CD4-positive, alpha-beta T cell treated with Interleukin-17A for 1 hour (primary cell): Measurements from ENCODE around the gene TBCA.
"Not testable (repeated sequence)": the region's sequence is repeated elsewhere in the genome, so short reads cannot be mapped to it uniquely, and the experiment has no call there.

Source experiments
- DNase-seq: peaks from one replicate; pipeline ENCODE4 v3.0.0-alpha.2; 2020

The TBCA gene

DNA sequence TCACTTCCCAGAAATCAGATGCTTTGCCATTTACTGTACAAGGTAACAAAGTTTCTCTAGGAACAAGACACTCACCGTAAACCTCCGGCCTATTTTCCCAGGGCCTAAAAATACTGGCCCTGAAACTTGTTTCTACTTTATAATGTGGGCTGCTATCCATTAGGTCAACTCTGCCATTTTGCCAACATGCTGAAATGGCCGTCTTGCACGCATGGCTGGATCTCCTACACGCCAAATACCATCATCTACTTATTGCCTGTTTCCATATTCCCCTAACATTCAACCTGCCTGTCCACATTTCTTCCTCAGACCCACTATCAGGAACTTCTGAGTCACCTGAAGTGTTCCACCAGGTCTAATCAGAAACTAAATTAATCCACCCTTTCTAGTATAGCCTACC, 4.7 kb downstream of the TBCA start:
- no peak for DNase-seq

DNA sequence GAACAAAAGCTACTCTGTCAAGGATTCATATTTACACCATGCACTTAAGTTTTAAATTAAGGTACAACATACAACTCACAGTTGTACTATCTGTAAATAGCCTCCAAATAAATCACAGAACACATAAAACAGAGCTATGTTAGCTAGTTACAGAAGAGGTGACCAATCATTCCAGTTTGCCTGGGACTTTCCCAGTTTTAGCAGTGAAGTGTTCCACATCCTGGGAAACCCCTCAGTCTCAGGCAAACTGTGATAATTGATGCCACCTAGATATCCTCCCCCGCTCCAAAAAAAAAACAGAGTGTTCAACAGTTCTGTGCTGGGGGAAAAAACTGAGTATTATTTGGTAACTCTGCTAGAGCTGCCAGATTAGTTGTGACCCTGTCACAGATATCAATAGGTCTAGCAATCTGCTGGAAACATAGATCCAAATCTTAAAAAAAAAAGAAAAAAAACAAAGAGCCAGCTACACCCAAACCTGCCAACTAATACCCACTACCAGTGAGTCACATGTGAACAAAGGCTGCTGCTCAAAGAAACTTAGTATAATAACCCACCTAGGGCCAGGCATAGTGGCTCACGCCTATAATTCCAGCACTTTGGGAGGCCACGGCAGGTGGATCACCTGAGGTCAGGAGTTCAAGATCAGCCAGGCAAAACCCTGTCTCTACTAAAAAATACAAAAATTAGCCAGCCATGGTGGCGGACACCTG, 5.7 kb downstream of the TBCA start:
- no peak for DNase-seq

DNA sequence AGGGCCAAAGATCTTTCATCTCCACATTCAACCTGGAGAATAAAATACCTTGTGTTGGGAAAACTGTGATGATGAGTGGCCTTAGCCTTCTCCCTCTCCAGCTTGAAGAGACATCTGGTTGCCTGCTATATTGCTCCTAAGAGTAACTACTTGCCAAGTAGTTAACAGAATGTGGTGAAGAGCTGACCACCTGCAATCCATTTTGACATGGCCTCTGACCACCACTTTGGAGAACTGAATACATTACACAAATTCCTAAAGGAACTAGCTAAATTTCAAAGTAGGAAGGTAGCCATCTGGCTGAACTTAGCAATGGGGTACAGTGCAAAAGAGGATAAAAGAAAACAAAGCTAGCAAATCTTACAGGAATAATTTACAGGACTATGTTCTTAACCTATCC, 7.2 kb downstream of the TBCA start:
- no peak for DNase-seq

DNA sequence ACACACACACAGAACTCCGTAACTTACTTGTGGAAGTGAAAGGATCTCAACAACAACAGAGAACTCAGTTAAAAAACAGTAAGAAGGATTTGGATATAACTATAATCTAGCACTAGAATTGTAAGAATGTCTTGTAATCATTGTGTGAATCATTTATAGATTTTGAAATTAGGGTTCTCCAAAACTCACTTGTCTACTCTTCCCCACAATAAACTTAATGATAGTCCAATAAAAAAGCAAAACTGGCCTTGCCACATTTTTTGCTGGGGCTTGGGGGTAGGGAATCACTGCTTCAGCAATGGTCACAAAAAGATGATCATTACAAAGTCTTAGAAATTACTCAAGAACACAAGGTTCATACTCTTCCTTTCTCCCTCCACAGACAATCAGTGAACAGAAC, 8.8 kb downstream of the TBCA start:
- no peak for DNase-seq

DNA sequence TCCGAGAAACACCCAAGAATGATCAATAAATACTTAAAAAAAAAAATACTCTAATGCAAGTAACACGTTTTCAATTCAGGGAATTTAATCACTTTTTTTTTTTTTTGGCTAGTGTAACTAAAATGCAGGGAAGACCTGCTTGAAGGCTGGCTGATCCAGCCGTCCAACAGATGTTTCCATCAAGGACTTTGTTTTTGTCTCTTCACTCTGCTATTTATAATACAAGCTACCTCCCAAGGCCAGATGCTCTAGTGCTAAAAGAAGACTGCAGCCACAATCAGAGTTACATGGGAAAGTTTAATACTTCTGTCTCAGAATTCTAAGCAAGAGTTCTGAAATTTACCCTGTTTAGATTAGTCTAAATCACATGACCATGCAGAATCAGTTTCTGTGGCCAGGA, 14.5 kb downstream of the TBCA start:
- no peak for DNase-seq

DNA sequence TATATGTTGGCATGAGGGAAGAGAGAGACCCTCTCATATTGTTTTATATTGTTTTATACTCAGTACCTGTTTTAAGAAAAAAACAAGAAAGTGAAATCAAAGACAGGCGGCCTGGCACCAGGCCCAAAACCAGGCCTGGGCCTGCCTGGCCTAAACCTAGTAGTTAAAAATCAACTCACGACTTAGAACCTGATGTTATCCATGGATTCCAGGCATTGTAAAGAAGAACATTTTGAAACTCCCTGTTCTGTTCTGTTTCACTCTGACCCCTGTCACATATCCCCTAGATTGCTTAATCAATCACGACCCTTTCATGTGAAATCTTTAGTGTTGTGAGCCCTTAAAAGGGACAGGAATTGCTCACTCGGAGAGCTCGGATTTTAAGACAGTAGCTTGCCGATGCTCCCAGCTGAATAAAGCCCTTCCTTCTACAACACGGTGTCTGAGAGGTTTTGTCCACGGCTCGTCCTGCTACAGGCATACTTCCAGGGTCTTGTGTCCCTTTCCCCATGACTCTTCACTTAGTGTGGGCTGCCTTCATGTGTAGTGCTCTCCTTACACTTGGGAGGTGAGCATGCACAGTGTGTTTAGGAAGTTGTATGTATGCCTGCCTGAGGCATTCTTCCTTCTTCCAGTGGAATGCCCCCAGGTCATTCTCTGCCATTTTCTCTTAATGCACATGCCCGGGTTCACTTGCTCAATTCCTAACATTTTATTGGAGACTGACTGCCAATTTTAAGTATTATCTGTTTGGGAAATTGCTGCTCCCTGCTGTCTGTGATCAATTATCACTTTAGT, 17.8 kb downstream of the TBCA start:
- no peak for DNase-seq

DNA sequence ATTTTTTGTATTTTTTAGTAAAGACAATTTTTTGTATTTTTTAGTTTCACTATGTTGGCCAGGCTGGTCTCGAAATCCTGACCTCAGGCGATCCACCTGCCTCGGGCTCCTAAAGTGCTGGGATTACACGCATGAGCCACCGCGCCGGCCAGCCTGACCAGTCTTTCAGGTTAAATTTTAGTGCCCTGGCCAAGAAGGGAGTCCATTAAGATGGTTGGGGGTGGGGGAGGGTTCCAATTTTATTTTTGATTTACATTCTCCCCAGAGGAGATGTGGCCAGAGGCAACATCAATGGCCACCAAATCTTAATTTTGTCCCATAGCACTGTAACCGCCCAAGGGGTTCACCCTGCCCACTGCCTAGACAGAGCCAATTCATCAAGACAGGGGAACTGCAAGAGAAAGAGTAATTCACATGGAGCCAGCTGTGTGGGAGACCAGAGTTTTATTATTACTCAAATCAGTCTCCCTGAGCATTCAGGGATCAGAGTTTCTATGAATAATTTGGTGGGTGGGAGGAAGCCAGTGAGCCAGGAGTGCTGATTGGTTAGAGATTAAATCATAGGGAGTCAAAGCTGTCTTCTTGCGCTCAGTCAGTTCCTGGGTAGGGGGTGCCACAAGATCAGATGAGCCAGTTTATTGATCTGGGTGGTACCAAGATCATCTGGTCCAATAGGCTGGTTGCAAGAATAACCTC, 24.7 kb downstream of the TBCA start:
- no peak for DNase-seq

DNA sequence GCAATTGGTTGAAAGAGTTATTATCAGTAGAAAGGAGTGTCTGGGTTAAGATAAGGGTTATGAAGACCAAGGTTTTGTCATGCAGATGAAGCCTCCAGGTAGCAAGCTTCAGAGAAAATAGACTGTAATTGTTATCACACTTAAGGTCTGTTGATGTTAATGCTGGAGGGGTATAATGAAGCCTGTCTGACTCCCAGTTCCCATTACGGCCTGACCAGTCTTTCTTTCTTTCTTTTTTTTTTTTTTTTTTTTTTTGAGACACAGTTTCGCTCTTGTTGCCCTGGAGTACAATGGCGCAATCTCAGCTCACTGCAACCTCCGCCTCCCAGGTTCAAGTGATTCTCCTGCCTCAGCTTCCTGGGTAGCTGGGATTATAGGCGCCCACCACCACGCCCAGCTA, 25.2 kb downstream of the TBCA start:
- DNase-seq, result not testable (repeated sequence)

DNA sequence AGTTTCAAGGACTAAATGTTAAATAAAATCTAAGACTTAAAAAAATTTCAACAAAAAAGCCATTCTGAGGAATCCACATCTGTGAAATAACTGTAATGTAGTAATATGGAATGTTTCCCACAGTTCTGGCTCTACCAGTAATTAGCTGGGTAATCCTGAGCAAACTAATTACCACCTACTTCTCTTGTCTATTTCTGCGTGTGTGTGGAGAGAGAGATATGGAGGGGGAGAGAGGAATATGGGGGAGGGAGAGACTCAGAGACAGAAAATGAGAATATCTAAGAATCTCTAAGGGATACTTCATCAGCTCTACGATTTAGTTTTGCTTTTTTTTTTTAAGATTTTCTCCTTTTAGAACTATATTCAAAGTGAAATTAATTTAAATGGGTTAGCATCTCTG, 28.0 kb downstream of the TBCA start:
- DNase-seq, result no peak

DNA sequence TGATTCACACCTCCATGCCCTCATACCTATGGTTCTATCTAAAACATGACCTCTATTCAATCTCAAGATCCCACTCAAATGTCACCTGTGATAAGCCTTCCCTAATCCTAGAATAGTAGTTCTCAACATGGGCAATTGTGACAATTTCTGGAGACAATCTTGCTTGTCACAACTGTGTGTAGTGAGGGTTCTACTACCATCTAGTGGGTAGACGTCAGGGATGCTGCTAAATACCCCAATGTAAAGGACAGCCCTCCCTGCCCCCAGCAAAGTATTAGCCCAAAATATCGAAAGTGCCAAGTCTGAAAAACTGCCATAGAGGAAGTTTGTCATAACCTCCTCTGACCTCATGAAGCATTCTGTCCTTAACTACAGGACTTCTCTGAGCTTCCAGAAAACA, 32.0 kb downstream of the TBCA start:
- DNase-seq, result no peak

DNA sequence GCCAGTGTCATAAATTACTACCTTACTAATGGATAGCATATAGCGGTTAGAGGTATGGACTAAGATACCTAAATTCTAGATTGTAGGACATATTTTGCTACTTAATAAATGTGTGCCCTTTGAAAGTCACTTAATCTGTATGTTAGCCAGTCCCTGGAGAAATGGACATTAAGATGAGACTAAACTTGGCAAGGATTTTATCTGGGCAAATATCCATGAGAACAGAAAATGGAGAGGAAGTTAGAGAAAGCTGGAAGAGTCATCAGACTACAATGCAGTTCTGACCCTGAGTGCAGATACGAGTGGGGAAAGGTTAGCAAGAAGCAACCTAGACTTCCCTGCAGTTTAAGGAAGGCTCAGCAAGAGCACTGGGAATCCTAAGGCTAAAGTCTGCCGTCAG, 33.0 kb downstream of the TBCA start:
- DNase-seq, result no peak

DNA sequence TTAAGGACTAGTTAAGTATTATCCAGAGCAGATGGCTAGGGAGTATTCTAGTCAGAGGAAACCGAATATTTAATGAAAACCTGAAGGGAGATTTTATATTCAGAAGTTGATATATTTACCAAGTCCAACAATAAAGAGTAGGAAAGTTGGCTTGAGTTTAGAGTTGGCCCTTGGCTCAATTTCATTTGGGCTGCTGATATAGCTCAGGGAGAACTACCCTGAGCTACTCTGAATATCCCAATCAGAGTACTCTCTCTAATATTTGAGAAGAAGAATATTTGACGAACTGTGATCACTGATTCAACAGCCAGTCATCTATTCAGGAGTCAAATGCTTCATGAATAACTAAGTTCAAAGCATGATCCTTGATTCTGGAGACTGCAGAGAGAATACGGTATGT, 34.5 kb downstream of the TBCA start:
- DNase-seq, result no peak

DNA sequence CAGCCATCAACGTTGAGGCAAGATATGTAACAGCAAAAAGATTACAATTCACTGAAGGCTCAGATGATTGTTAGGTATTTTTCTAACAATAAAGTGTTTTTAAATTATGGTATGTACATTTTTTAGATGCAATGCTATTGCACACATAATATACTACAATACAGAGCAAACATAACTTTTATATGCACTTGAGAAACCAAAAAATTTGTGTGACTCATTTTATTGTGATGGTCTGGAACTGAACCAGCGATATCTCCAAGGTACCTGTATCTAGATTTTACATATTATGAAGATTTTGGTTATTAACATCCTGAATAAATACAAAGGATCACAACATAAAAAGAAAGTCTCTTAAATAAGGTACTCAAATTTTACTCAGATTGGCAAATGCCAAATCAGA, 41.3 kb downstream of the TBCA start:
- DNase-seq, result no peak

DNA sequence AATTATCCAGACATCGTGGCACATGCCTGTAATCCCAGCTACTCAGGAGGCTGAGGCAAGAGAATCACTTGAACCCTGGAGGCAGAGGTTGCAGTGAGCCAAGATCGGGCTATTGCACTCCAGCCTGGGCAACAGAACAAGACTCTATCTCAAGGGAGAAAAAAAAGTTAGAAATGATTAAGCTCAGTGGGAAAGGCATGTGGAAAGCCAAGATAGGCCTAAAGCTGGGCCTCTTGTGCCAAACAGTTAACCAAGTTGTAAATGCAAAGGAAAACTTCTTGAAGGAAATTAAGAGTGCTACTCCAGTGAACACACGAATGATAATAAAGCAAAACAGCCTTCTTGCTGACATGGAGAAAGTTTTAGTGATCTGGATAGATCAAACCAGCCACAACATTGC, 43.0 kb downstream of the TBCA start:
- no peak for DNase-seq

DNA sequence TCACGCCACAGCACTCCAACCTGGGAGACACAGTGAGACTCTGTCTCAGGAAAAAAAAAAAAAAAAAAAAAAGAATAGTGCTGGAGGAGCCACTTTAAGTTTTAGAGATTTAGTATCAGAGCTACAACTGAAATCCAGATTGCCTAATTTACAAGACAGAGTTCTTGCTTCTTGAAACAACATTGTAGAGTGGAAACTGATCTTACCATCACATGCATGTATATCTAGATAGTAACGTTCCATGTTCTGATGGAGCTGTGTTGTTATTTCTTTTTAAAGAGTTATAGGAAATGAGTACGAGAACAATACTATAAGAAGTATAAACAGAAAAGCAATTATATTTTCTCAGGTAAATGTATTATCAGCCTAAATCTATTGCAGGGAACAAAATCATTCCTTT, 48.9 kb downstream of the TBCA start:
- no peak for DNase-seq

DNA sequence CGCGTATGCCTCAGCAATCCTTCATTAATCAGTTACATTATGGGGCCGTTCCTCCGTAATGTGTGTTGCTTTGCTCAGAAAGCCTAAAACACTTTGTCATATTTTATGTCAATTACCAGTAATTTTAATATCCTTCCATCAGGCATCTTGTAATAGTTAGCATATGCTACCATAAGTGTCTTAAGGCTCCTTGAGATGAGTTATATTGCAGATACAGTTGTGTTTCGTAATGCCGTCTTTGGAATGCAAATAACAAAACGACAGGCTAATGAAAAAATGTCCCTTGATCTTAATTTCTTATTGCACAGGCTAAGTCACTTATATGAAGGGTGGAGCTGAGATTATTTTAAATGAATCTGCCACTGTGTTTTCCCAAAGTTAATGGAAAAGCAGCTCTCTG, 50.5 kb downstream of the TBCA start:
- DNase-seq, result no peak

DNA sequence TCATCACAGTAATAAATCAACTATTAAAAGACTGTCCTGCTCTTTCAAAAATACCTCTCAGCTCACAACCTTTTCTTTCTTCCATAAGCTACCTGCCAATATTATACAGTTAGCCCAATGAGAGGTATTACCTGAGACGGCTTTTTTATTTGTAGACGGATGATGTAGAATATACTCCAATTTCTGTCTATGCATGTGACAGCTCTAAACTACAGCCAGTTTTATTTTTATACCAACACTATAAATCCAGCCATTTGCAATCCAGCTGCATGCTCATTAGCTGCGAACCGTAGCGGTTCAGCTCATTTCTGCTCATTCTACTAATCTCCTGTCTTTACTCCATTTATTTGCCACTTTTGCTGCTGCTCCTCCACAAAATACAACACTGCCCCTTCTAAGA, 51.2 kb downstream of the TBCA start:
- no peak for DNase-seq

DNA sequence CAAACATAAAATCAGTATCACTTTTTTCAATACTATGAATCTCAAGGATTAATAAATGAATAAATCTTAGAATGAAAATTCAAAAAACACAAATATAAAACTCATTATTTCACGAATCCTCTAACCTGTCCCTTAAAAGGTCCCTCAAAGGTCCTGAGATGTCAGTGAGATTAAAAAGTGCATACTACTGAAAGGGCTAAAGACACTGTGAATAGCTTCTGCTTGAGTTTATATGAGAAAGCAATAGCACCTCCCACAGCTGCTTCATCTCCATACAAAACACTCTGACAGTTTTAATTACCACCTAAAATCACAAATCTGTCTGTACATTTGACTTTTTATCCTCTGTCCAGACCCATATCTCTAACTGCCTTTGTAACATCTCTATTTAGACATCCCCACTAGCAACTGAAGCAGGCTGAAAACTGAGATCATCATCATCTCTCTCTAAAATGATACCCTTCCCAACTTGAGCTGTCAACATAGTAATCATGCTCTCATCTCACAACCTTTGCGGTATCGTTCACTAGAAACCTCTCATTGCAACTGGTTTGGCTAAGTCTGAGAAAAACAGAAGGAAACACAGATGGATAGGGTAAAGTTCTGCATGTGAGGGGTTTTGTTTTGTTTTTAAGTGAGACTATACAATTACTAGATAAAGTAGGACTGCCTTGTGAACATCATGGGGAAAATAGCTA, 56.3 kb downstream of the TBCA start:
- no peak for DNase-seq

DNA sequence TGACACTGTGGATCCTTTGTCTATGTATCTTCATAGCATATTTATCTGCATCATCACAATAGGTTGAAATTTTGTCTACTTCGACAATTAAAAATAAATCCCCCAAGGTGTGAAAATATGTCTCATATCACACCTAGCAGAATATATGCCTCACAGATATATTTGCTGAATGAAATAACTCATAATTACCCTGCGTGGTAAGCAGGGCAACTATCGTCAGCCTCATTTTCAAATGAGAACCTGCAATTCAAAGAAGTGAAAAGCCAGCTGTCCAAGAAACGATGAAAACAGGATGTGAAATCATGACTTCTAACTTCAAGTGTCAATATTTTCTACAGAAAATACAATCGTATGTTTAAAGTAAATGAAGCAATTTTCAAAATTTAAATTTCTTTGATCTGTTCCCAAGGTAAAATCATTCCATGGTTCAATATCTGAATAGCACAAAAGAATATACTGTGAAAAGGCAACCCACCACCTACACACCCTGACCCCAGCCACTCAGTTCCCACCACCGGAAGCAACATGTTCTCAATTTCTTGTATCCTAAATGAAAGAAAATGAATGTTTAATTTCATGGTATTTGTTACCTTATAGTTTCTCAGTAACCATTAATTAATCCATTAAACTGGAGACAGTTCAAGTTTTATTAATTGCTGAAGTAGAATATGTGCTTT, 57.1 kb downstream of the TBCA start:
- no peak for DNase-seq

DNA sequence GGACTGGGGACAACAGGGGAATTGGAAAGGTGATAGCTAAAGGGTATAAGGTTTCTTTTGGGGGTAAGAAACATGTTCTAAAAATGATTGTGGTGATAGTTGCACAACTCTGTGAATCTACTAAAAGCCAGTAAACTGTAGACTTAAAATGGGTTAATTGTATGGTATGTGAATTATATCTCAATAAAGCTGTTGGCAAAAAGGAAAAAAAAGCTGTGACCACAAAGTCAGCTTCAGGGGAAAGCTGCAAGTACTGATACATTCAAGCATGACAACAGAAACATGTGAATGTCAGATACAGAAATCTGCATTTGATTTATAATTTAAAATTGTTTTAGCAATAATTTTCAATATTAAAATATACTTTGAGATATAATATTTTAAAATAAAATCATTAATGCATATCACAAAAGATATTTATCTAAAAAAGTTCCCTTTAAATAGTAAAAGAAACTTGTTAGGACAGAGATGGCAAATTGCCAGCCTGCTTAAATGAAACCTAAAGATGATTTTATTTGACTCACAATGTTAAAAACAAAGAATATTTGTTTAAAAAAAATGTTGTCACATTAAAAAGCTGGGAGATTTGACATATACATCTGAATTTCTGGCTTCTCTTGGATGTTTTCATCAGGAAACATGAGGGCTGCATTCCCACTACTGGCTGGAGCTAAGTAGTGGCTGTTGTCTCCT, 66.0 kb downstream of the TBCA start:
- no peak for DNase-seq

DNA sequence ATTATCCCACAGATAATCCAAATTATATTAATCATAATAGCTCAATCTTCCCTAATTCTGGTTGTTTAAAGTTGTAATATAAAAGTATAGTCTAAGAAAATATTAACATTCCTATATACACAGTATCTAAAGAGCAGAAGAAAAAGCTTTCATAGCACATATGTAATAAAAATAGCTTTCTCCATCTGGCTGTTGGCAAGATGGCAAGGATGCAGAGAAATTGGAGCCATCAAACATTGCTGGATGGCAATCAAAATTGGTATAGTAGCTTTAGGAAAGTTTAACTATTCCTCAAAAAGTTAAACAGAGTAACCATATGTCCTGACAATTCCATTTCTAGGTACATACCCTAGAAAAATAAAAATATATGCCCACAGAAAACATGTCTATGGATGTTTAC, 66.8 kb downstream of the TBCA start:
- DNase-seq, result no peak

DNA sequence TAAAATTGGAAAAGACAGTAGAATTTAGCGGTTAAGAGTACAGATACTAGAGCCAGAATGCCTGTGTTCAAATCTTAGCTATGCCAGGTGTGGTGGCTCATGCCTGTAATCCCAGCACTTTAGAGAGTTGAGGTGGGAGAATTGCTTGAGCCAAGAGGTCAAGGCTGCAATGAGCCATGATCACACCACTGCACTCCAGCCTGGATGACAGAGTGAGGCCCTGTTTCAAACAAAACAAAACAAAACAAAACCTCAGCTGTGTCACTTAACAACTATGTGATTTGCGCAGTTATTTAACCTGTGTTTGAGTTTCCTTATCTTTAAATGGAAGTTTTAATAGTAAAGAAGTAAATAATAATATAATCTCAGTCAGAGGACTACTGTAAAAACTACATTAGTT, 68.3 kb downstream of the TBCA start:
- DNase-seq, result no peak
